HepG2 (cell line): ENCODE results near the gene ZNF75A. TPM values are rescaled to one million over a fixed set of nuclear protein-coding genes. Genes with fewer than 3 reads are reported as not detected.
A peak's percentile ranks its signal among the peaks of the same experiment; 100 is the strongest.

Experiments
- GLI4 ChIP-seq: sonication (generic); formaldehyde crosslinking; IDR thresholded peaks from 2 replicates; pipeline ENCODE4 v1.5.1; 2020; ENCODE audit warnings: missing genetic modification reagents, mild to moderate bottlenecking, moderate library complexity, borderline replicate concordance
- ISL2 ChIP-seq: sonication (generic); formaldehyde crosslinking; IDR thresholded peaks from 2 replicates; pipeline ENCODE4 v1.5.0; 2020; ENCODE audit warnings: missing genetic modification reagents
- RCOR2 ChIP-seq: IDR thresholded peaks from 2 replicates; pipeline ENCODE4 v1.6.1; 2016; ENCODE audit warnings: missing biosample characterization, missing genetic modification reagents
- SATB2 ChIP-seq: sonication (generic); formaldehyde crosslinking; IDR thresholded peaks from 2 replicates; pipeline ENCODE4 v1.5.0; 2020; ENCODE audit warnings: missing genetic modification reagents
- SIX4 ChIP-seq: sonication (generic); formaldehyde crosslinking; IDR thresholded peaks from 2 replicates; pipeline ENCODE4 v1.4.0; 2020; ENCODE audit warnings: missing genetic modification reagents
- ZBTB8A ChIP-seq: sonication (generic); formaldehyde crosslinking; IDR thresholded peaks from 2 replicates; pipeline ENCODE4 v1.4.0; 2020; ENCODE audit warnings: mild to moderate bottlenecking, low read depth, missing genetic modification reagents, borderline replicate concordance
- ZFP36L2 ChIP-seq: sonication (generic); formaldehyde crosslinking; IDR thresholded peaks from 2 replicates; pipeline ENCODE4 v1.4.0; 2020; ENCODE audit warnings: missing genetic modification reagents
- ZKSCAN5 ChIP-seq: sonication (generic); formaldehyde crosslinking; IDR thresholded peaks from 2 replicates; pipeline ENCODE4 v1.5.1; 2020; ENCODE audit warnings: mild to moderate bottlenecking, missing genetic modification reagents
- ZNF510 ChIP-seq: sonication (generic); formaldehyde crosslinking; IDR thresholded peaks from 2 replicates; pipeline ENCODE4 v1.4.0; 2020; ENCODE audit warnings: low read depth, mild to moderate bottlenecking, missing genetic modification reagents
- ZNF670 ChIP-seq: sonication (generic); formaldehyde crosslinking; IDR thresholded peaks from 2 replicates; pipeline ENCODE4 v1.8.0; 2022; ENCODE audit warnings: mild to moderate bottlenecking, missing genetic modification reagents, borderline replicate concordance
- ZNF709 ChIP-seq: sonication (generic); formaldehyde crosslinking; IDR thresholded peaks from 2 replicates; pipeline ENCODE4 v1.5.0; 2020; ENCODE audit warnings: mild to moderate bottlenecking, missing genetic modification reagents
- ZNF761 ChIP-seq: sonication (generic); formaldehyde crosslinking; conservative IDR thresholded peaks from 2 replicates; pipeline ENCODE4 v1.4.0; 2020; ENCODE audit warnings: mild to moderate bottlenecking, missing genetic modification reagents
- ZNF772 ChIP-seq: sonication (generic); formaldehyde crosslinking; IDR thresholded peaks from 2 replicates; pipeline ENCODE4 v1.5.0; 2020; ENCODE audit warnings: mild to moderate bottlenecking, missing genetic modification reagents
- polyA plus RNA-seq, 8 experiments: library from polyadenylated mRNA; depleted of rRNA in 3 of 8; stranded (reverse) in 7 of 8; unstranded in 1 of 8; fragments of >200 nt; fragmentation: Illumina TruSeq in 4 of 8; extraction: Trizol in 4 of 8; gene quantifications; 2 replicates each; pipeline versions ENCODE4 v1.2.1 to v1.2.3, GENCODE V29; 2011 to 2016; ENCODE audit warnings: low read depth in 4 of 8, missing spikeins in 1 of 8, mixed read lengths in 1 of 8; ENCODE audit not compliant: insufficient read depth in 1 of 8
- total RNA-seq, 5 experiments: library from RNA; depleted of rRNA; stranded (reverse); fragments of >200 nt; fragmentation: Illumina TruSeq; extraction: Trizol; gene quantifications; 2 replicates each; pipeline ENCODE4 v1.2.3, GENCODE V29; 2016; ENCODE audit warnings: low read depth in 1 of 5
- TF ChIP-seq, protein P1 (sequence below): IDR thresholded peaks from 2 replicates; pipeline ENCODE4 v1.6.1; 2016; ENCODE audit warnings: low read depth
- TF ChIP-seq, protein P2 (sequence below): sonication (generic); formaldehyde crosslinking; IDR thresholded peaks from 2 replicates; pipeline ENCODE4 v1.5.1; 2020; ENCODE audit warnings: mild to moderate bottlenecking, missing genetic modification reagents
- TF ChIP-seq, protein P3 (sequence below): sonication (generic); formaldehyde crosslinking; IDR thresholded peaks from 2 replicates; pipeline ENCODE4 v1.5.0; 2020; ENCODE audit warnings: missing genetic modification reagents, mild to moderate bottlenecking, borderline replicate concordance
- TF ChIP-seq, protein P4 (sequence below): sonication (generic); formaldehyde crosslinking; IDR thresholded peaks from 2 replicates; pipeline ENCODE4 v1.4.0; 2020; ENCODE audit warnings: missing genetic modification reagents
- TF ChIP-seq, protein P5 (sequence below): sonication (generic); formaldehyde crosslinking; IDR thresholded peaks from 2 replicates; pipeline ENCODE4 v1.4.0; 2020; ENCODE audit warnings: missing genetic modification reagents
- TF ChIP-seq, protein P6 (sequence below): sonication (generic); formaldehyde crosslinking; IDR thresholded peaks from 2 replicates; pipeline ENCODE4 v1.4.0; 2020; ENCODE audit warnings: missing genetic modification reagents

Gene ZNF75A
- total and polyA plus RNA-seq, 2 of the 13 experiments (the other 11 are each of a cell fraction or from before 2014, with no cell fraction given), result 1.4 to 2.1 TPM

DNA sequence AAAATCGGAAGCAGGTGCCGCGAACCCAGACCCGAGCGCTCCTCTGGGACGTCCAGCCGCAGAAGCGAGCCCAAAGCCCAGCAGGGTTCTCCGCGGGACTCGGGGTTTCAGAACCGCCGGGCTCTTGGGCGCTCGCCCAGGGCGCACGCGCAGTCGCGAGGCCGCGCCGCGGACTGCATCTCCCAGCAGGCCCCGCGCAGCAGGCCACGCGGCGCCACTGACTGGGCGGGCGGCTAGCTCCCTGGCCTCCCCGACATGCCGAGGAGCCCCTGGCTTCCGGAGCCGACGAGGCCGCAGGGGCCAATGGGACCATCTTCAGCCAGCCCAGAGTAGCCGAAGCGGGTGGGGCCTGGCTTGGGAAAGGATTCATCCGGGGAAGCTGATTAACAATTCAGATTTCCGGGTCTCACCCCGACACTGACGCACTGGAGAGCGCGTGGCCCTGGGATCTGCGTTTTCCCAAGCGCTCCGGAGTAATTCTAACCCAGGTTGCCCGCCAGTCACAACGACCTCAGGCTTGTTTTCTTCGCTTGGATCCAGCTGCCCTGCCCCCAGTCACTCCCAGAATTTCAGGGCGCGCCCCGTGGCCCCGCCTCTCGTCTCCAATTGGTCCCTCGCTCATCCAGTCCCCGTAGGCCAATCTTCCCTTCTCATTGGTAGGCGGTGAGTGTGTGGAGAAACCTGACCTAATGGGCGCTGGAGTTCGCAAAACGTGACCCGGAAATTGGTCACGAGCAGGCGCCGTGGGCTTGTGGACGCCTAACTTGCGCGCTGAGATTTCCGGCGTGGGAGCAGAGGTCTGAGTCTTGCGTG is 22.4 kb upstream of the ZNF75A start, which contains the start of gene ZNF263 (continued):
- TF ChIP-seq, protein P1, sequence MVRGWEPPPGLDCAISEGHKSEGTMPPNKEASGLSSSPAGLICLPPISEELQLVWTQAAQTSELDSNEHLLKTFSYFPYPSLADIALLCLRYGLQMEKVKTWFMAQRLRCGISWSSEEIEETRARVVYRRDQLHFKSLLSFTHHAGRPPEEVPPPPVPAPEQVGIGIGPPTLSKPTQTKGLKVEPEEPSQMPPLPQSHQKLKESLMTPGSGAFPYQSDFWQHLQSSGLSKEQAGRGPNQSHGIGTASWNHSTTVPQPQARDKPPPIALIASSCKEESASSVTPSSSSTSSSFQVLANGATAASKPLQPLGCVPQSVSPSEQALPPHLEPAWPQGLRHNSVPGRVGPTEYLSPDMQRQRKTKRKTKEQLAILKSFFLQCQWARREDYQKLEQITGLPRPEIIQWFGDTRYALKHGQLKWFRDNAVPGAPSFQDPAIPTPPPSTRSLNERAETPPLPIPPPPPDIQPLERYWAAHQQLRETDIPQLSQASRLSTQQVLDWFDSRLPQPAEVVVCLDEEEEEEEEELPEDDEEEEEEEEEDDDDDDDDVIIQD (CRISPR knock-in tag), result 0 out of 2 replicates have a peak, but pooled peaks have one; percentile 16
- TF ChIP-seq ZNF670 (CRISPR knock-in tag), result no peak
- peak; percentile 92 for TF ChIP-seq SIX4 (CRISPR knock-in tag)
- TF ChIP-seq ZNF510 (CRISPR knock-in tag), result peak; percentile 84; the same call in 1 of the 2 replicates
- TF ChIP-seq, protein P2, sequence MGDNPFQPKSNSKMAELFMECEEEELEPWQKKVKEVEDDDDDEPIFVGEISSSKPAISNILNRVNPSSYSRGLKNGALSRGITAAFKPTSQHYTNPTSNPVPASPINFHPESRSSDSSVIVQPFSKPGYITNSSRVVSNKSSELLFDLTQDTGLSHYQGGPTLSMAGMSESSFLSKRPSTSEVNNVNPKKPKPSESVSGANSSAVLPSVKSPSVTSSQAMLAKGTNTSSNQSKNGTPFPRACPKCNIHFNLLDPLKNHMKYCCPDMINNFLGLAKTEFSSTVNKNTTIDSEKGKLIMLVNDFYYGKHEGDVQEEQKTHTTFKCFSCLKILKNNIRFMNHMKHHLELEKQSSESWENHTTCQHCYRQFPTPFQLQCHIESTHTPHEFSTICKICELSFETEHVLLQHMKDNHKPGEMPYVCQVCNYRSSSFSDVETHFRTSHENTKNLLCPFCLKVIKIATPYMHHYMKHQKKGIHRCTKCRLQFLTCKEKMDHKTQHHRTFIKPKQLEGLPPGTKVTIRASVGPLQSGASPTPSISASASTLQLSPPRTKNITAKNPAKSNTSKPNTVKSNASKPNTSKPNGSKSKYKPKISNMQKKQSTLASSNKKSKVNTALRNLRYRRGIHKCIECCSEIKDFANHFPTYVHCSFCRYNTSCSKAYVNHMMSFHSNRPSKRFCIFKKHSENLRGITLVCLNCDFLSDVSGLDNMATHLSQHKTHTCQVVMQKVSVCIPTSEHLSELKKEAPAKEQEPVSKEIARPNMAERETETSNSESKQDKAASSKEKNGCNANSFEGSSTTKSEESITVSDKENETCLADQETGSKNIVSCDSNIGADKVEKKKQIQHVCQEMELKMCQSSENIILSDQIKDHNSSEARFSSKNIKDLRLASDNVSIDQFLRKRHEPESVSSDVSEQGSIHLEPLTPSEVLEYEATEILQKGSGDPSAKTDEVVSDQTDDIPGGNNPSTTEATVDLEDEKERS (CRISPR knock-in tag), result no peak
- 0 out of 2 replicates have a peak, but pooled peaks have one; percentile 4 for TF ChIP-seq SATB2
- peak; percentile 50; the same call in 1 of the 2 replicates for TF ChIP-seq ZNF761 (CRISPR knock-in tag)
- TF ChIP-seq ZFP36L2 (CRISPR knock-in tag), result no peak
- TF ChIP-seq GLI4 (CRISPR knock-in tag), result no peak
- TF ChIP-seq, protein P3, sequence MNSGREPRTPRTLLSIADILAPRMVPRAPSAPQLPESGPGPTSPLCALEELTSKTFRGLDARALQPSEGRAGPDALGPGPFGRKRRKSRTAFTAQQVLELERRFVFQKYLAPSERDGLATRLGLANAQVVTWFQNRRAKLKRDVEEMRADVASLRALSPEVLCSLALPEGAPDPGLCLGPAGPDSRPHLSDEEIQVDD, result no peak
- no peak; the same call in 1 of the 2 replicates for TF ChIP-seq ISL2
- TF ChIP-seq, protein P4, sequence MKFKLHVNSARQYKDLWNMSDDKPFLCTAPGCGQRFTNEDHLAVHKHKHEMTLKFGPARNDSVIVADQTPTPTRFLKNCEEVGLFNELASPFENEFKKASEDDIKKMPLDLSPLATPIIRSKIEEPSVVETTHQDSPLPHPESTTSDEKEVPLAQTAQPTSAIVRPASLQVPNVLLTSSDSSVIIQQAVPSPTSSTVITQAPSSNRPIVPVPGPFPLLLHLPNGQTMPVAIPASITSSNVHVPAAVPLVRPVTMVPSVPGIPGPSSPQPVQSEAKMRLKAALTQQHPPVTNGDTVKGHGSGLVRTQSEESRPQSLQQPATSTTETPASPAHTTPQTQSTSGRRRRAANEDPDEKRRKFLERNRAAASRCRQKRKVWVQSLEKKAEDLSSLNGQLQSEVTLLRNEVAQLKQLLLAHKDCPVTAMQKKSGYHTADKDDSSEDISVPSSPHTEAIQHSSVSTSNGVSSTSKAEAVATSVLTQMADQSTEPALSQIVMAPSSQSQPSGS (CRISPR knock-in tag), result no peak
- TF ChIP-seq ZKSCAN5 (CRISPR knock-in tag), result no peak
- no peak for TF ChIP-seq ZNF709 (CRISPR knock-in tag)
- peak; percentile 37 for TF ChIP-seq ZNF772 (CRISPR knock-in tag)
- TF ChIP-seq, protein P5, sequence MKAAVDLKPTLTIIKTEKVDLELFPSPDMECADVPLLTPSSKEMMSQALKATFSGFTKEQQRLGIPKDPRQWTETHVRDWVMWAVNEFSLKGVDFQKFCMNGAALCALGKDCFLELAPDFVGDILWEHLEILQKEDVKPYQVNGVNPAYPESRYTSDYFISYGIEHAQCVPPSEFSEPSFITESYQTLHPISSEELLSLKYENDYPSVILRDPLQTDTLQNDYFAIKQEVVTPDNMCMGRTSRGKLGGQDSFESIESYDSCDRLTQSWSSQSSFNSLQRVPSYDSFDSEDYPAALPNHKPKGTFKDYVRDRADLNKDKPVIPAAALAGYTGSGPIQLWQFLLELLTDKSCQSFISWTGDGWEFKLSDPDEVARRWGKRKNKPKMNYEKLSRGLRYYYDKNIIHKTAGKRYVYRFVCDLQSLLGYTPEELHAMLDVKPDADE (CRISPR knock-in tag), result peak; percentile 23; the same call in 1 of the 2 replicates
- no peak; the same call in 1 of the 2 replicates for TF ChIP-seq RCOR2
- no peak; the same call in 1 of the 2 replicates for TF ChIP-seq ZBTB8A
- TF ChIP-seq, protein P6, sequence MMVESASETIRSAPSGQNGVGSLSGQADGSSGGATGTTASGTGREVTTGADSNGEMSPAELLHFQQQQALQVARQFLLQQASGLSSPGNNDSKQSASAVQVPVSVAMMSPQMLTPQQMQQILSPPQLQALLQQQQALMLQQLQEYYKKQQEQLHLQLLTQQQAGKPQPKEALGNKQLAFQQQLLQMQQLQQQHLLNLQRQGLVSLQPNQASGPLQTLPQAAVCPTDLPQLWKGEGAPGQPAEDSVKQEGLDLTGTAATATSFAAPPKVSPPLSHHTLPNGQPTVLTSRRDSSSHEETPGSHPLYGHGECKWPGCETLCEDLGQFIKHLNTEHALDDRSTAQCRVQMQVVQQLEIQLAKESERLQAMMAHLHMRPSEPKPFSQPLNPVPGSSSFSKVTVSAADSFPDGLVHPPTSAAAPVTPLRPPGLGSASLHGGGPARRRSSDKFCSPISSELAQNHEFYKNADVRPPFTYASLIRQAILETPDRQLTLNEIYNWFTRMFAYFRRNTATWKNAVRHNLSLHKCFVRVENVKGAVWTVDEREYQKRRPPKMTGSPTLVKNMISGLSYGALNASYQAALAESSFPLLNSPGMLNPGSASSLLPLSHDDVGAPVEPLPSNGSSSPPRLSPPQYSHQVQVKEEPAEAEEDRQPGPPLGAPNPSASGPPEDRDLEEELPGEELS (CRISPR knock-in tag), result no peak
